ENCODE measurements around the gene CDC26.
A peak's percentile ranks its signal among the peaks of the same experiment; 100 is the strongest.
"Not testable (repeated sequence)": the region's sequence is repeated elsewhere in the genome, so short reads cannot be mapped to it uniquely, and the experiment has no call there.

Gene CDC26

DNA sequence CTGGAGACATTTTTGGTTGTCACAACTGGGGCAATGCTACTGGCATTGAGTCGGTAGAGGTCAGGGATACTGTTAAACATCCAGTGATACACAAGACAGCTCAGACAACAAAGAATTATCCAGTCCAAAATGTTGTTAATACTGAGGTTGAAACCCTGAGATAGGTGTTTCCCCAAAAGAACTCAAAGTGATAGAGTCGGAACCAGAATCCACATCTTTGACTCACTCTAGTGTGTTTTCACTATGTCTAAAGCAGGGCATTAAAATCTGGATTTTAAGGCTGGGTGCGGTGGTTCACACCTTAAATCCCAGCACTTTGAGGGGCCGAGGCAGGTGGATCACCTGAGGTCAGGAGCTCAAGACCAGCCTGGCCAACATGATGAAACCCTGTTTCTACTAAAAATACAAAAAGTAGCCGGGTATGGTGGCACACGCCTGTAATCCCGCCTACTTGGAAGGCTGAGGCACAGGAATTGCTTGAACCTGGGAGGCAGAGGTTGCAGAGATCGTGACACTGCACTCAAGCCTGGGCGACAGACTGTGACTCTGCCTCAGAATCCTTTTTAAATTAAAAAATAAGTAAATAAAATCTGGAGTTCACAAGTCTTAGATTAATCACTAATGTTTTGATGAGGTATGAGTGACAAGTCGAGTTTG lies 37.0 kb downstream of the CDC26 start:
- Histone ChIP-seq H3K4me1 (ENCODE audit: control insufficient read depth in 1 of 2, insufficient read depth in 1 of 2, low read depth in 1 of 2, low read length in 1 of 2) (peaks cover 35% of the 10 kb centered on the region in 2 experiments), H3K27ac (no peak overlapping the region), H3K4me3 (ENCODE audit: low read depth in 1 of 2, low read length in 1 of 2) (no peak overlapping the region), H3K36me3 (no peaks in the 10 kb centered on the region), H3K9me3 (no peaks in the 10 kb centered on the region), H3K27me3 (no peaks in the 10 kb centered on the region)
- TF ChIP-seq CTCF (IDR thresholded peaks at IDR 0.05), result no peak

DNA sequence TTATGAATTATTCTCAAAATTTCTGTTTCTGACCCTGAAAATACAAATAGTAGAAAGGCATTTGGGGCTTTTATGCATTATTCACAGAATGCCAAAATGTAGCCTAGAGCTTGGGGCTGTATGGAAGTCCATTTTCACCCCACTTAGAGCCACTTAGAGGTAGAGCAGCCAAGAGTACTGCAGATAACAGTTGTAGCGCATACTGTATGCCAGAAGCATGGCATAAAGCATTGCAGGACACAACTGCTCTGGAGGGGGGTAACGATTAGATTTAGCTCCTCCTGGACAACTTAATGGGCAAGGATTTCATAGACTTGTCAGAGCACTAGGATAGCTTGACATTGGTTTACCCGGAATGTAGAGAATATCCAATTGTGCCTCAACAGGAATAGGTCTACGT lies 38.3 kb downstream of the CDC26 start:
- peaks cover 48% of the 10 kb centered on the region in 2 experiments for H3K4me1 ChIP-seq (ENCODE audit: control insufficient read depth in 1 of 2, insufficient read depth in 1 of 2, low read depth in 1 of 2, low read length in 1 of 2)
- TF ChIP-seq CTCF (IDR thresholded peaks at IDR 0.05), result no peak
- H3K36me3 ChIP-seq, result no peaks in the 10 kb centered on the region
- no peaks in the 10 kb centered on the region for H3K9me3 ChIP-seq
- H3K27me3 ChIP-seq, result no peaks in the 10 kb centered on the region
- no peak overlapping the region for H3K4me3 ChIP-seq (ENCODE audit: low read depth in 1 of 2, low read length in 1 of 2)
- no peak overlapping the region for H3K27ac ChIP-seq

DNA sequence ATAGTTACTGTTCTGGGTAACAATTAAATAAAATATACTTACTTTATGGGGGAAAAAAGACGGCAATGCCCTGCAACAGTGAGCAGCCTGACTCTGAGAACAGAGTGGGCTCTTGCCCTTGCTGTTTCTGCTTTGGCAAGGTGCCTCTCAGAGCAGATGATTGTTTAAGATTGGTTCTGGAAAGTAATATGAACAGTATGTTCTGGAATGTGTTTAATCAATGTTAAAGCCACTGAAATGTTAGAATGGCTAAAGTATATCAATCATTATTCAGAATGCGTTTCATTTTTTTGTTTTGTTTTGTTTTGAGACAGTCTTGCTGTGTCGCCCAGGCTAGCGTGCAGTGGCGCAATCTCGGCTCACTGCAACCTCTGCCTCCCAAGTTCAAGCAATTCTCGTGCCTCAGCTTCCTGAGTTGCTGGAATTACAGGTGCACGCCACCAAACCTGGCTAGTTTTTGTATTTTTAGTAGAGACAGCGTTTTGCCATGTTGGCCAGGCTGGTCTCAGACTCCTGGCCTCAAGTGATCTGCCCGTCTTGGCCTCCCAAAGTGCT lies 39.6 kb downstream of the CDC26 start:
- peaks cover 58 to 60% of the 10 kb centered on the region in 2 experiments for H3K4me1 ChIP-seq (ENCODE audit: control insufficient read depth in 1 of 2, insufficient read depth in 1 of 2, low read depth in 1 of 2, low read length in 1 of 2)
- H3K4me3 ChIP-seq (ENCODE audit: low read depth in 1 of 2, low read length in 1 of 2), result peak overlapping the region in 1 of 2 experiments; percentile 26
- H3K36me3 ChIP-seq, H3K9me3 ChIP-seq, H3K27me3 ChIP-seq: not testable (repeated sequence)
- peak overlapping the region; percentile 67 for H3K27ac ChIP-seq

GRCh38 chr9:113231701-113232100 lies 43.7 kb downstream of the CDC26 start:
- Histone ChIP-seq H3K4me3 (ENCODE audit: low read depth in 1 of 2, low read length in 1 of 2) (no peak overlapping the region), H3K9me3 (no peaks in the 10 kb centered on the region), H3K36me3 (no peaks in the 10 kb centered on the region), H3K27me3 (no peaks in the 10 kb centered on the region), H3K4me1 (ENCODE audit: control insufficient read depth in 1 of 2, insufficient read depth in 1 of 2, low read depth in 1 of 2, low read length in 1 of 2) (peaks cover 78 to 87% of the 10 kb centered on the region in 2 experiments), H3K27ac (peak overlapping the region; percentile 93)
- no peak for TF ChIP-seq CTCF (IDR thresholded peaks at IDR 0.05)

- H3K4me3 ChIP-seq (ENCODE audit: low read depth in 1 of 2, low read length in 1 of 2), result no peak overlapping the region
- no peaks in the 10 kb centered on the region for H3K27me3 ChIP-seq
- no peaks in the 10 kb centered on the region for H3K36me3 ChIP-seq
- peak overlapping the region; percentile 68 for H3K27ac ChIP-seq
- peaks cover 83 to 93% of the 10 kb centered on the region in 2 experiments for H3K4me1 ChIP-seq (ENCODE audit: control insufficient read depth in 1 of 2, insufficient read depth in 1 of 2, low read depth in 1 of 2, low read length in 1 of 2)
- no peaks in the 10 kb centered on the region for H3K9me3 ChIP-seq
- no peak for TF ChIP-seq CTCF (IDR thresholded peaks at IDR 0.05)
Observed at GRCh38 chr9:113228130-113228665, 47.2 kb downstream of the CDC26 start.

DNA sequence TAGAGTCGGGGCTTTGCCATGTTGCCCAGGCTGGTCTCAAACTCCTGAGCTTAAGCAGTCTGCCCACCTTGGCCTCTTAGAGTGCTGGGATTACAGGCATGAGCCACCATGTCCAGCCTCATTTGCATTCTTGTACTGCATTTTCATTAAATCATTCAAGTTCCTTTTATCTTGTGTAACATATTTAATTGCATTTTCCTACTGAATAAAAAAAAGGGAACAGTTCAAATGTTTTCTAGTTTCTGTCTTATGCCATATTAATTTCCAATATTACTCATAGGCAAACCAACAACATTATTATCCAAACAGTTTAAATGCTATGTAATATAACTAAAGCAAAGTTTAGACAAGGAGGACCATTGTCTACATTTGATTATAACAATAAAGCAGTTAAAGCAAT lies 47.9 kb downstream of the CDC26 start:
- no peak for TF ChIP-seq CTCF (IDR thresholded peaks at IDR 0.05)
- Histone ChIP-seq H3K27ac (peak overlapping the region; percentile 68), H3K9me3 (no peaks in the 10 kb centered on the region), H3K4me1 (ENCODE audit: control insufficient read depth in 1 of 2, insufficient read depth in 1 of 2, low read depth in 1 of 2, low read length in 1 of 2) (peaks cover 83 to 93% of the 10 kb centered on the region in 2 experiments), H3K36me3 (no peaks in the 10 kb centered on the region), H3K4me3 (ENCODE audit: low read depth in 1 of 2, low read length in 1 of 2) (no peak overlapping the region), H3K27me3 (no peaks in the 10 kb centered on the region)
